Muscle layer of duodenum (tissue), 2 donors: ENCODE data around the gene OR9A4.

ENCODE experiments used
- H3K27ac ChIP-seq: one replicate; pipeline ENCODE4 v1.7.0; 2013; ENCODE audit warnings: mild to moderate bottlenecking, low read length
- H3K27me3 ChIP-seq: one replicate; pipeline ENCODE4 v1.7.0; 2013; ENCODE audit warnings: low read depth, mild to moderate bottlenecking, control low read depth, low read length
- H3K36me3 ChIP-seq, 2 donors: one replicate each; pipeline ENCODE4 v1.7.0; 2013; ENCODE audit warnings: low read length in 2 of 2, control low read depth in 1 of 2, mild to moderate bottlenecking in 1 of 2; ENCODE audit not compliant: insufficient read depth in 2 of 2, control insufficient read depth in 1 of 2
- H3K4me1 ChIP-seq, 2 donors: one replicate each; pipeline ENCODE4 v1.7.0; 2013; ENCODE audit warnings: low read length in 2 of 2, mild to moderate bottlenecking in 2 of 2, control low read depth in 1 of 2, moderate library complexity in 1 of 2; ENCODE audit not compliant: insufficient read depth in 2 of 2, control insufficient read depth in 1 of 2
- H3K4me3 ChIP-seq, 2 donors: one replicate each; pipeline ENCODE4 v1.7.0; 2013; ENCODE audit warnings: low read length in 2 of 2, low read depth in 1 of 2, mild to moderate bottlenecking in 1 of 2
- H3K9me3 ChIP-seq, 2 donors: one replicate each; pipeline ENCODE4 v1.7.0; 2013; ENCODE audit warnings: low read length in 2 of 2, control low read depth in 1 of 2, mild to moderate bottlenecking in 1 of 2; ENCODE audit not compliant: control insufficient read depth in 1 of 2
- donor health status: healthy.

Gene OR9A4

DNA sequence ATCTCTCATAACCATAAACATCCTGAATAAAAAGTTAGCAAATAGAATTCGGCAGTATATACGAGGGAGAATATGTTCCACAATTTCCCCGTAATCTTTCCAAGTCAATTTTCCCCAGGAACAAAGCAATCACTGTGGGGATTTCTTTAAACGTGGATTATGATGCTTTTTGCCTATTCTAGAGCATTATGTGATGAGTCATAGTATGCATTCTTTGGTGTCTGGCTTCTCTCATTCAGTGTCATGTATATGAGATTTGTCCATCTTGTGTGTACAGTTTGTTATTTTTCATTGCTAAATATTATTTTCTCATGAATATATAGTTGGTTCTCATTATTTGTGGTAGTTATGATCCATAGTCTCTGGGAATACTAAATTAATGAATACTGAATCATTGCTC is 9.9 kb upstream of the OR9A4 start:
- H3K27me3 ChIP-seq = no peaks in the 10 kb centered on the region
- no peaks in the 10 kb centered on the region for H3K4me1 ChIP-seq
- no peaks in the 10 kb centered on the region for H3K9me3 ChIP-seq
- no peak overlapping the region for H3K27ac ChIP-seq
- no peaks in the 10 kb centered on the region for H3K36me3 ChIP-seq
- H3K4me3 ChIP-seq = no peak overlapping the region

DNA sequence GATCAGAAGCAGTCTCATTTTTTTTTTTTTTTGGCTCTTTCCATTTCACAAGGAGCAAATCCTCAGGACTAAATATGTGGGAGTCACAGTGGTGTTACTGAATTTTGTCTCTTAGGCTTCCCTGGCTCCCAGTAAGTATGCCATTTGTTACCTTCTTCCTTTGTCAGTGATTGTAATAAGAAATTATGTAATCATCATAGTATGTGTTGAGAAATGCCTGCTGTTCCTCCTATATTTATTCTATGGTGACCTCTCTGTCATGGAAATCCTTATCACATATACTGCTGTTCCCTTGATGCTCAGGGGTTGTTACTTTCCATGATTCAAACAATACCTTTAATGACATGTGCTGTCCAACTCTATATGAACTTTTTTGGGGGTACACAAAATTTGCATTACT is 4.8 kb upstream of the OR9A4 start:
- Histone ChIP-seq H3K27me3 (no peaks in the 10 kb centered on the region), H3K36me3 (no peaks in the 10 kb centered on the region), H3K4me1 (no peaks in the 10 kb centered on the region), H3K9me3 (no peaks in the 10 kb centered on the region), H3K27ac (no peak overlapping the region), H3K4me3 (no peak overlapping the region)

- H3K4me1 ChIP-seq = no peaks in the 10 kb centered on the region
- no peaks in the 10 kb centered on the region for H3K36me3 ChIP-seq
- H3K4me3 ChIP-seq = no peak overlapping the region
- peaks cover 0 to 3% of the 10 kb centered on the region in 2 donors for H3K9me3 ChIP-seq
- H3K27me3 ChIP-seq = no peaks in the 10 kb centered on the region
- no peak overlapping the region for H3K27ac ChIP-seq
Observed at GRCh38 chr7:141915565-141915964, 634 bp upstream of the OR9A4 start.

DNA sequence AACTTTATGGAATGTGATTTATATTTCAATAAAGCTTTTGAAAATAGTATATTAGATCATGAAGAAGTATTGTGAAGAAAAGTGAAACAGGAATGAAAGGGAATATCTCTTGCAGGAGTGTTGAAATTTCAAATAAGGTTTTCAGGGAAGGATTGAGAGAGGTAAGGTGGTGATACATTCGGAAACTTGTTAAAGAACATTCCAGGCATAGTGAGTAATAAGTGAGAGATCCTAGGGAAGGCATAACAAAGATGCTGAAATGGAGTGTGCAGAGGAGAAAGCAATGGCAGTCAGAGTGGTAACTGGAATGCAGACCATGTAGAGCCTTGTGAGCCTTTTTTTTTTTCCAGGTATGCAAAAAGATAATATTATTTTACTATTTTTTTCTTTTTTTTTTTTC is 4.1 kb downstream of the OR9A4 start:
- H3K27ac ChIP-seq = no peak overlapping the region
- H3K4me1 ChIP-seq = no peaks in the 10 kb centered on the region
- H3K27me3 ChIP-seq = no peaks in the 10 kb centered on the region
- peaks cover 0 to 3% of the 10 kb centered on the region in 2 donors for H3K9me3 ChIP-seq
- H3K36me3 ChIP-seq = no peaks in the 10 kb centered on the region
- no peak overlapping the region for H3K4me3 ChIP-seq

DNA sequence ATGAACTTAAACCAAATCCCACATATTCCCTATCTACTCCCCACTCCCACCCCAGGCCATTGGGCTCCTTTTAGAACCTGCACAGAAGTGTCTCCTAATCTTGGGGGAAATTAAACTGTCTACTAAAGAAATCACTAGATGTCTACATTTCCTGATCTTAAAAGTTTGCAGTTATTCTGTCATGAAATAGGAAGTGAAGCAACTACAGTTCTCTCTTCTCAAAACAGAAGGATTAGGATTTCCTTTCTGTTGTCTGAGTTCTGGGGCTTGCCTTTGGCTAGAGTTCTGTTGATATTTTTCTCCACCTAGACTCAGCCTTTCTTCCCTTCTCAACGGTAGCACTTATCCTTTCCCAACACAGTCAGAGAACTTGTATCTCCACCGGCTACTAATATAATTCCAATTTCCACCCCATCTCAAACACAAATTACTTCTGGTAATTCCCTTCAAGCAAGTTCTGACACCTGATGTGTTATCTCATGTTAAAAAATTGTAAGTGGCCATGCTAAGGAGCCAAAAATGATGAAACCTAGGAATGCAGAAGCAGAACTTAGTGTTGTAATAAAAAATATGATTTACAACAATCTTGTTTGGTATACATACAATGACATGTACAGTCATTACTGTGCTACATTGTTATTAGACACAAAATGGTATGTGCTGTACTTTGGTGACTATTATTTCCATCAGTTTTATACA is 12.1 kb downstream of the OR9A4 start:
- Histone ChIP-seq H3K9me3 (no peaks in the 10 kb centered on the region), H3K27ac (no peak overlapping the region), H3K4me1 (no peaks in the 10 kb centered on the region), H3K4me3 (no peak overlapping the region), H3K27me3 (no peaks in the 10 kb centered on the region), H3K36me3 (no peaks in the 10 kb centered on the region)

- Histone ChIP-seq H3K4me3 (no peak overlapping the region), H3K27ac (no peak overlapping the region), H3K36me3 (no peaks in the 10 kb centered on the region), H3K4me1 (no peaks in the 10 kb centered on the region), H3K9me3 (no peaks in the 10 kb centered on the region), H3K27me3 (no peaks in the 10 kb centered on the region)
Observed at GRCh38 chr7:141928845-141929195, 12.6 kb downstream of the OR9A4 start.

DNA sequence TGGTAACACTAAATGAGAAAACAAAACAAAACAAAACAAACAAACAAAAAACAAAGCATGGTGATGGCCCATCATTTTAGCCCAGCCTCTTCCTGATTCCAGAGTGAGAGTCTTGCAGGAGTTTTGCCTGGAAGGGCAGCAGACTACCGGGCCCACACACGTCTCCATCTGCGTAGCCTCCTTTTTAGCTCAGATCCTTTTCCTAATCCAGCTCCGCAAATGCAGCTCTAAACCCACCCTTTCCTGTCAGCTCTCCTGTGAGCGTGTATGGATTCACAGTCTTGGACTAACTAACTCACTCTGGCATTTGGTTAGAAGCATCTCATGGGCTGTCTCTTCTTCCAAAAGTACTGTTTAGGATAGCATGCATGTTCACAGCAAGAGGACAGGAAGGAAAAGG is 14.0 kb downstream of the OR9A4 start:
- Histone ChIP-seq H3K4me1 (no peaks in the 10 kb centered on the region), H3K27me3 (no peaks in the 10 kb centered on the region), H3K4me3 (no peak overlapping the region), H3K27ac (no peak overlapping the region), H3K9me3 (no peaks in the 10 kb centered on the region), H3K36me3 (no peaks in the 10 kb centered on the region)

DNA sequence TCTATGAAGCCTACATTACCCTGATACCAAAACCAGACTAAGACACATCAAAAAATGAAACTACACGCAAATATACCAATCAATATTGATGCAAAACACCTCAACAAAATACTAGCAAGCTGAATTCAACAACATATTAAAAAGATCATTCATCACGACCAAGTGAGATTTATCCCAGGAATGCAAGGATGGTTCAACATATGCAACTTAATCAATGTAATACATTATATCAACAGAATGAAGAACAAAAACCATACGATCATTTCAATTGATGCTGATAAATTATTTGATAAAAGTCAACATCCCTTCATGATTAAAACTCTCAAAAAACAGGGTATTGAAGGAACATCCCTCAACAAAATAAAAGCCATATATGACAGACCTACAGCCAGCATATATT is 24.9 kb downstream of the OR9A4 start:
- H3K36me3 ChIP-seq = no peaks in the 10 kb centered on the region
- no peak overlapping the region for H3K27ac ChIP-seq
- H3K27me3 ChIP-seq = no peaks in the 10 kb centered on the region
- no peaks in the 10 kb centered on the region for H3K4me1 ChIP-seq
- peaks cover 0 to 11% of the 10 kb centered on the region in 2 donors for H3K9me3 ChIP-seq
- H3K4me3 ChIP-seq = no peak overlapping the region

DNA sequence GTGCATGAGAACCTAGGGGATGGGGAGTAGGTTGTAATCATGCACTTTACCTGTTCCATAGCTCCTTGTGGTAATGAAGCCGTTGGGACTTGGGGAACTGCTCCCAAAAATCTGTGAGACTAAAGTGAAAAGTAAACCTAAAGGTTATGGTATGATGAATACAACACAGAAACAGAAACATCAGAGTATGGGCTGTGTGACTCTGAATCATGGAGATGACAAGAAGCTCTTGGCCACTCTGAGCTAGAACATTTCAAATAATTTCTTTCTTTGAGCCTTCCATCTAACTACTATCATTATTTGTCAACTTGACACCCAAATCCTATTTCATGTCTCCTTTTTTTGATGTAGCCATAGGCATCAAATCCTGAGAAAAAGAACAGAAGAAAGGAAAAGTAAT is 27.6 kb downstream of the OR9A4 start:
- H3K4me1 ChIP-seq = no peaks in the 10 kb centered on the region
- no peaks in the 10 kb centered on the region for H3K36me3 ChIP-seq
- no peak overlapping the region for H3K4me3 ChIP-seq
- no peaks in the 10 kb centered on the region for H3K27me3 ChIP-seq
- H3K9me3 ChIP-seq = peaks cover 0 to 6% of the 10 kb centered on the region in 2 donors
- no peak overlapping the region for H3K27ac ChIP-seq

GRCh38 chr7:141944811-141945210 is 28.6 kb downstream of the OR9A4 start:
- Histone ChIP-seq H3K4me1 (no peaks in the 10 kb centered on the region), H3K27me3 (no peaks in the 10 kb centered on the region), H3K9me3 (peaks cover 0 to 6% of the 10 kb centered on the region in 2 donors), H3K36me3 (no peaks in the 10 kb centered on the region), H3K4me3 (no peak overlapping the region), H3K27ac (no peak overlapping the region)

- no peaks in the 10 kb centered on the region for H3K36me3 ChIP-seq
- no peak overlapping the region for H3K27ac ChIP-seq
- H3K27me3 ChIP-seq = no peaks in the 10 kb centered on the region
- peaks cover 0 to 6% of the 10 kb centered on the region in 2 donors for H3K9me3 ChIP-seq
- no peak overlapping the region for H3K4me3 ChIP-seq
- no peaks in the 10 kb centered on the region for H3K4me1 ChIP-seq
Observed at GRCh38 chr7:141945356-141945755, 29.2 kb downstream of the OR9A4 start.

GRCh38 chr7:141946796-141947195 is 30.6 kb downstream of the OR9A4 start, which contains the start of gene CLEC5A:
CLEC5A (minus strand) TSS chr7:141946974; CDS start chr7:141946292, 682 bp downstream.
- Histone ChIP-seq H3K4me1 (no peaks in the 10 kb centered on the region), H3K27ac (no peak within 1 kb of the TSS), H3K36me3 (no peaks in the 10 kb centered on the region), H3K9me3 (peaks cover 0 to 5% of the 10 kb centered on the region in 2 donors), H3K27me3 (no peaks in the 10 kb centered on the region), H3K4me3 (no peak within 1 kb of the TSS)
